ENCODE data around the gene FXYD1.
"Not testable (repeated sequence)": the region's sequence is repeated elsewhere in the genome, so short reads cannot be mapped to it uniquely, and the experiment has no call there.

The FXYD1 gene

DNA sequence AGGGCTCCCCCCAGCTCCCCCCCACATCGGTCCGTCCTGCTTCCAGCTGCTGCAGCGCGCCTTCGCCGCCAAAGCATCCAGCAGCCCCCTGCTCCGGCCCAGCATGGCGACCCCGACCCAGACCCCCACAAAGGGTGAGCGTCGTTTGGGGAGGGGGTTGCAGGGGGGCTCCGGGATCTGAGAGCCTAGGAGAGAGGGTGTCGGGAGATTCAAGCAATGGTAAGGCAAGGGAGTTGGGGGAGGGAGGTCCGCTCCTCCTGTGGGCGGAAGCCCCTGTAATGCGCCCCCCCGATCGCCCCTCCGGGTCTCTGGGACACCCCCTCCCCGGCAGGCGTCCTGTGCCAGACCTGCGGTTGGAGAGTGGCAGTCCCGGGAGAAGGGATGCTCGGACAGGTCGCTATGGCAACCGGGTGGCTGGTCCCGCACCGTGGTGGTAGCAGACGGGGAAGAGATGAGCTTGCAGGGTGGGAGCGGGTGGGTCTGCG, 4.6 kb downstream of the FXYD1 start, which contains the start of gene FXYD7:
TSS of gene FXYD7 (plus strand) at position 25 of the 485 bp plus-strand sequence. CDS start at position 104, 79 bp downstream.
- no peak for DNase-seq (ENCODE audit: low read depth in 3 of 3)

DNA sequence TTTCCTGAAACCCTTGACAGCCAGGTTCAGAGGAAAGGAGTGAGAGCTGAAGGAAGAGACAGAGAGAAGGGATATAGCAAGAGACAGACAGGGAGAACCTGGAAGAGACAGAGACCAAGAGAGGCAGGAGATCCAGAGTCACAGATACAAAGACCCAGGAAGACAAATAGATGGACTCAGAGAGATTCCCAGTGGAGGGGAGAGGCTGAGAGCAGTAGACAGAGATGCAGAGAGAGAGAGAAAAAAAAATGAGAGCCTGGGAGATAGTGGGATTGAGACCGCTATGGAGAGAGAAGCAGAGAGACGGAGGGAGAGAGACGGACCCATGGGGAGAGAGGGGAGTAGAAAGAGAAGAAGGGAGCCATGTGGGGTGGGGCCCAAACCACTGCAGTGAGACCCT, 5.2 kb downstream of the FXYD1 start:
- DNase-seq (ENCODE audit: low read depth in 3 of 3) = no peak

DNA sequence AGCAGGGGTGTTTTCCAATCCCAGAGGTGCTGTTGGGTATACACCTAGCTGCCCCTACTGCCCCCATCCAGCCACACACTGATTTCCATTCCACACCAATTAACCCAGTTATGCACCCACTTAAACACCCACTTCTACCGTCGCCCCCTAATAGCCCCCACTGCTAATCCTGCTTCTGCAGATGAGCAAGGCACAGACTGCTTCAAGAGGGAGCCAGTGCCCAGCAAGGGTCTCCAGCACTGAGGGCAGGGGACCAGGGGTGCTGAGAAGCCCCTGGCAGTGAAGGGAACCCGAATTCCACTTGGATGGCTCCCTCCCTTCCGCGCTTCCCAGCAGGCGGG, 5.6 kb downstream of the FXYD1 start:
- no peak for DNase-seq (ENCODE audit: low read depth in 3 of 3)

DNA sequence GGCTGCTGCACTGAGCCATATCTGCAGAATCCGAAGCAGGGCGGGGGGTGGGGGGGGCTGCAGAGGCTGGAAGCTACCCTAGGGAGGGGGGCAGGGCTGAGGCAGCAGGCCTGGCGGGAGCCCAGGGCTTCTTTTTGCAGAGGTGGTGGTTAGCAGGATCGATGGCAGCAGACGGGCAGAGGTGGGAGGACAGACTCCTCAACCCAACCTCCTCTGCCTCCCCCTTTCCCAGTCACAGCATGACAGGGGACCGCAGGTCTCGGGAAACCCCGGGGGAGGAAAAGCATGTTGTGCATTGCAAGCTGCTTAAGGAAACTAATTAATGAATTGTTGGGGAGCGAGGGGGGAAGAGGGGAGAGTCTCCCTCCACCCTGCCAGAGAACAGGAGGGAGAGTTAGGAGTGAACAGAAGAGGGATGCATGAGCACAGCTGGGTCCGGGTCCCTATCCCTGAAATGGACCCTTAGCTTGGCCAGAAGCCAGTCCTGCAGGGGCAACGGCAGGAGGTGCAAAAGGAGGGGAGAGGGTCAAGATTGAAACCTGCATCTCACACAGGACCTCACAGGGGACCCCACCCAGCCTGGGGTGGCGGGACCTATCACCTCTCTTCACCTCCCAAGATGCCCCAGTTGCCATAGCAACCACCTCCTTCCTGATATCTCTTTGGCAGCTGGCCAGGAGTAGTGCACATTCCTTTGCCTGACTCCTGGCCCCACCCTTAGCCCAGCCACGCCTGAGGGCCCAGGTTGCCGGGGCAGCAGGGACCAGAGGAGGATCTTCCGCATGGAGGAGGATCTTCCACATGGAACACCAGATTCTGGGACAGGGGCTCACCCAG, 6.2 kb downstream of the FXYD1 start:
- DNase-seq (ENCODE audit: low read depth in 3 of 3) = no peak

DNA sequence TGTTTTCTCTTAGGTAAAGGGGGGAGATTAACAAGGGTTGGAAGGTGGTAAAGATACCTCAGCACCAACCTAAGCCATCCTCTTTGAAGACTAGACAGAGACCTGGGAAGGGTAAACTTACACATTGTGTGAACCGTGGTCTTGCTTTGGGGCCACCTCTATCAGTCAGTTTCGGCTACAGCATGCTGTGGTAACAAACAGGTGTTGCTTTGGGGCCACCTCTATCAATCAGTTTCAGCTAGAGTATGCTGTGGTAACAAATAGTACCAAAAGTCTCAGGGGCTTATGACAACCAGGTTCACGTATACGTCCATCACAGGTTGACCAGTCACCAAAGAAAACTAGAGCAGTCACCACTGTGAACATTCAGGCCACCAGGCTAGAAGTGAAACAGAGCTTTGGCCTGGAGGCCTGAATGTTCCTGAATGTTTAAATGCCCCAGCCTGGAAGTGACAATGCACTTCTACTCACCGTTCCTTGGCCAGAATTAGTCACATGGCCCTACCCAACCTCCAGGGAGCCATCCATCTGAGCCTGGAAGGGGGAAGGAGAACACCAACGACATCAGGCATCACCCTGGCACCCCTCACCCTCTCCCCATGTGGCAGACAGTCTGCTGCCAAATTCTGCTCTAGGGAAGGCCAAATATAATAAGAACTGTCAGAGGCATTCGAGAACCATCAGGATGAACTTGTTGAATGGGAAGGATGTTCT, 8.3 kb downstream of the FXYD1 start:
- no peak for DNase-seq (ENCODE audit: low read depth in 3 of 3)

DNA sequence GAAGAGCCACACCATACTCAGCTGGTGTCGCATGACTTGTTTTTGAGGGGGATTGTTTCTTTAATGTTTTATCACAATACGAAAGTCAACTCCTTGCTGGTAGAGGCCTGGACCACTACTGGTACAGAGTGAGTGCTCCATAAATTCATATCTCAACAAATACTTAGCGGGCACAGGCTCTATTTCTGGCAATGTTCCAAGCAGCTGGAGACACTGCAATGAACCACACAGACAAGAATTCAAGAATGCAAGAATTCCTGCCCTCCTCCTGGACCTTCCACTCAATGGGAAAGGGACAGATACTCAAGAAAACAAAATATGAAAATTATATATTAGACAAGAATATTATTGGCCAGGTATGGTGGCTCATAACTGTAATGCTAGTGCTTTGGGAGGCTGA, 10.8 kb downstream of the FXYD1 start:
- DNase-seq (ENCODE audit: low read depth in 3 of 3) = no peak

DNA sequence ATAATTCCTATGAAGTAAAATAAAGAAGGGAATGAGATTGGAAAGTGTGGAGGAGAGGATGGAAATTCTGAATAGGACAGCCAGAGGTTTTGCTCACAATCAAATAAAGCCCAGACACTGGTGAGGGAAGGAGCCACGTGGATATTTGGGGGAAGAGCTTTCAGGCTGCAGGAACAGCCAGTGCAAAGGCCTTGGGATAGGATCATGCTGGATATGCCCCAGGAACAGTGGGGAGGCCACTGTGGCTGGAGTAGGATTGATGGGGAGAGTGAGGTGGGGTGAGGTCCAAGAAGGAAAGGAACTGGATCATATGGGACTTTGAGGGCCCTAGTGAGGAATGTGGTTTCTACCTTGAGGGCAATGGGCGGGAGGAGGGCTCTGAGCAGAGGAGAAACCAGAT, 11.8 kb downstream of the FXYD1 start:
- no peak for DNase-seq (ENCODE audit: low read depth in 3 of 3)

DNA sequence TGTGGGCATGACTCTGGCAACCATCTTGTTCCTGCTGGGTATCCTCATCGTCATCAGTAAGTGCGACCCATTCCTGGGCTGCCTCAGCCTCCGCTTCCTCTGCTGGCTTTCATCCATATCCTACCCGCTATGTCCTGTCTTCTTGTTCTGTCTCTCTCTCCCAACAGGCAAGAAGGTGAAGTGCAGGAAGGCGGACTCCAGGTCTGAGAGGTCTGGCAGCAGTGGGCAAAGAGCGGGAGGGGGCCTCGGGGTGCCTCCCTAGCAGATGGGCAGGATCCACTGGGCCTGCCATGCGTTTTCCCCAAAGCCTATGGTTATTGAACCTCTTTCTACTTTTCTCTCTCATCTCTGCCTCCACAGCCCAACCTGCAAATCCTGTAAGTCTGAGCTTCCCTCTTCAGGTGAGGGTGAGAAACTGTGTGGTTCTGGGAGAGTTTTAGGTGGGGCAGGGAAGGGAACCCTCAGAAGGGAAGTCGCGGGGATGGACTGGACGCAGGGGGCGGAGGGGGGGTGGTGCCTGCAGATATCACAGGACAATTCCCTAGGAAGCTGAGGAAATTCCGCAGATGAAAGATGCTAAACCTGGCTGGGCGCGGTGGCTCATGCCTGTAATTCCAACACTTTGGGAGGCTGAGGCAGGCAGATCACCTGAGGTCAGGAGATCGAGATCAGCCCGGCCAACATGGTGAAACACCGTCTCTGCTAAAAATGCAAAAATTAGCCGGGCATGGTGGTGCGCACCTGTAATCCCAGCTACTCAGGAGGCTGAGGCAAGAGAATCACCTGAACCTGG, 12.8 kb downstream of the FXYD1 start:
- no peak for DNase-seq (ENCODE audit: low read depth in 3 of 3)

DNA sequence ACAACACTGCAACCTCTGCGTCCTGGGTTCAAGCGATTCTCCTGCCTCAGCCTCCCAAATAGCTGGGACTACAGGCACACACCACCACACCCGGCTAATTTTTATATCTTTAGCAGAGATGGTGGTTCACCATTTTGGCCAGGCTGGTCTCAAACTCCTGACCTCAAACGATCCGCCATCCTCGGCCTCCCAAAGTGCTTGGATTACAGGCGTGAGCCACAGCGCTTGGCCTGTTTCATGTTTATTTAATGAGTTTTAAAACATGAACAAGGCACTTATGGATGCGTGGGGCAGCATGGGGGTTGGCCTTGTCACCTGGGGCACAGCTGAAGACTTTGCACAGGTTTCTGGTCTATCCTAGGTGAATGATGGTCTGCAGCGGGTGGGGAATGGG, 14.5 kb downstream of the FXYD1 start:
- DNase-seq (ENCODE audit: low read depth in 3 of 3) = not testable (repeated sequence)

DNA sequence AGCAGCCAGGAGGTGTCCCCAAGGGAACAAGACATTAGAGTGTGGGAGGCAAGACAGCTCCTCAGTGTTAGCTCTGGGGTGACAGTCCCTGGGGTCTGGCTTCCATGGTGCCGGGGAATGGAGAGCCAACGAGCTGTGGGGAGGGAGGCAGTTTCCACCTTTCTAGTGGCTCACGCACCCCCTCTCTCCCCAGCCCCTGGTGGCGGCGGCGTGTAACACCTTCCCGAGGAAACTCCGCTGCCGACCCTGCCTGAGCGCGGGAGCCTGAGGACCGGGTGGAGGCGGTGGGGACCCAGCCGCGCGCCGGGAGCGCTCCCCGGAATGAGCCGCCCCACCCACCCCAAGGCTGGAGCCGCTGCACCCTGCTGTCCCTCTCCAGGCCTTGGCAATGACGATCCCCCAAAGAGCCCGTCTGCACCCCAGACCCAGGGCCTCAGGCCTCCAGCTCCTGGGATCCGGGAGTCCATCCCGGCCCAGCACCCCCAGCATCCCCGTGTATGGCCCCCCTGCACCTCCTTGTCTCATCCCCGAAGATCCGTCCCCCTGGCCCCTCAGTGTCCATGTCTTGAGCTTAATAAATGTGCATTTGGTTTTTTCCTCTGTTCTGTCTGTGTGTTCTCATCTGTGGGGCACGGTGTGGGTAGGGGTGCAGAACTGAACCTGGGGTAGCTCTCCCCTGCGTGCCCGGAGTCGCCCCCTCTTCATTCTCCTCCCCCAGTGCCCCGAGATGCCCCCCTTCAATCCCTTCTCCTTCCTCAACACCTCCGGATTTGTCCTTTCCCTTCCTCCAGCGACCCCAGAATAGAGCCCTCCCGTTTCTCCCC, 15.3 kb downstream of the FXYD1 start:
- DNase-seq (ENCODE audit: low read depth in 3 of 3) = peak; percentile 66 to 81 (median 68)

DNA sequence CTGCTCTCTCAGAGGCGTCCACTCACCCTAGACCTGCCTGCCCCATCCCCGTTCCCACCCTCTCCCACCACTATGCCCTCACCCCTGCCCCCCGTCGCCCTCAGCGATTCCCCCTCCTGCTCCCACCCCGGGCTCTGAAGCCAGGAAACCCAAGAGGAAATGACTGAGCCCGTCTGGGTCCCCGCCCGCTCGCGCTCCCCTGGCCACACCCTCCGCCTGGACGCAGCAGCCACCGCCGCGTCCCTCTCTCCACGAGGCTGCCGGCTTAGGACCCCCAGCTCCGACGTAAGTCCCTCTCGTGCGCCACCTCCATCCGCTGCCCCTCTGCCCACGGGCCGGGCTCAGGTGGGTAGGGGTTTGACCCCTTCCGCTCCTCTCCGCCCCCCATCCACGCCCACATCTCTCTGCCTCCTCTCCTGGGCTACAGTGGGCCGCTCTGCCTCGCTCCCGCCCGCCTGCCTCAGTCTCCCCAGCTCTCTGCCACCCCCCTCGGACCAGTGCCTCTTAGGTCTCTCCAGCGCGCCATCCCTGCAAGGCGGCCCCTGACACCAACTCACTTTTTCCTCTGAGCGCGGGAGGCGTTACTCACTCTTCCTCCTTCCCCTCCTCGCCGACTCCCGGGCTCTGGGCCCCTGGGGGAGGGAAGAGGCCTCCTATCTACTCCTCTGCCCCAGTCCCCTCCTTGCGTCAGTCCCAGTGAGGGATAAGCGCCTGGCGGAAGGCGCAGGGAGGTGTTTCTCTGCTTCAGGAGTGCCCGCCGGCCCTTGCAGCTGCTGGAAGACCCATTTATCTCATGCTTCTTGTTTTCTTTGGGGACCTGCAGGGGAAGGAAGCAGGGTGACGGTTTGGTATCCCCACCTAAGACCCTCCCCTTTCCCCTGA, 16.1 kb downstream of the FXYD1 start, which contains the start of gene FXYD5:
TSS of gene FXYD5 (plus strand) at position 211 of the 882 bp plus-strand sequence. CDS start 816 bp downstream, outside the sequence.
- peak; percentile 72 to 88 (median 81) for DNase-seq (ENCODE audit: low read depth in 3 of 3)

DNA sequence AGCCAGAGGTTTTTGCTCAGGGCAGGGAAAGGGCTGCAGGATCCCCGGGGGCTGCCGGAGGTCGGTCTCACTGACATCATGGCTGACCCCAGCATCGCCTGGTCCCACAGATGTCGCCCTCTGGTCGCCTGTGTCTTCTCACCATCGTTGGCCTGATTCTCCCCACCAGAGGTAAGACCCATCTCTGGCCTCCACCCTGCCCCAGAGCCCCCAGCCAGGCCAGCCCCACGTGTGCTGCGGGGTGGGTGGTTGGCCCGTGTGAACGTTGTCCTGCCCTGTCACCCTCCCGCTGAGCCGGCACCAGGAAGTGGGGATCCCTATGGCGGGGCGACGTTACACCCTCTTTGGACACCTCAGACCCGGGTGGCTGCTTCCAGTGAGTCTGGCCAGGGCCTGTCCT, 16.8 kb downstream of the FXYD1 start:
- peak in 1 of 3 experiments; percentile 48 for DNase-seq (ENCODE audit: low read depth in 3 of 3)

DNA sequence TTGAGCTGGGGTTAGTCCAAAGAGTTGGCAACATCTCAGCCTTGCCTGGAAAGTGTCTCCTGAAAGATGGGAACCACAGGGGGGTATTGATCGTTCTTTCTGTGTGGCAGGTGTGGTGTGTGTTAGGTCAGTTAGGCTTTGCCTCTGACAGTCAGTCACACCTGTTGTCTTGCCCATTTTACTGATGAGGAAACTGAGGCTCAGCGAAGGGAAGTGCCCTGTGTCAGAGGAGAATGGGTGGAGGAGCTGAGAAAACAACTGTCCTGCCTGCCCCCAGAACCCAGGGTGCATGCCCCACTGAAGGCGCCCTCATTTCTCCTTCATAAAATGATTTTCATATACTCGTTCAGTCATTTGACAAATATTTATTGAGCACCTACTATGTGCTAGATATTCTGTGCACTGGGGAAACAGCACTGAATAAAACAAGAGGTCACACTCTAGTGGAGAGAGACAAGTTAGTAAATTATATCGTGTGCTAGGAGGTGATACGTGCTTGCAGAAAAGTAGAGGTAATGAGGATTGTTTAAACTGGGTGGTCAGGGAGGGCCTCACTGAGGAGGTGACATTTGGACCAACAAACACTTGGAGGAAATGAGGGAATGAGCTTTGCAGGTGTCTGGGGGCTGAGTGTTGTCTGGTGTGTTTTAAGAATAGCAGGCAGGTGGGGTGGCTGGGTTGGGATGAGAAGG, 17.5 kb downstream of the FXYD1 start:
- no peak for DNase-seq (ENCODE audit: low read depth in 3 of 3)

DNA sequence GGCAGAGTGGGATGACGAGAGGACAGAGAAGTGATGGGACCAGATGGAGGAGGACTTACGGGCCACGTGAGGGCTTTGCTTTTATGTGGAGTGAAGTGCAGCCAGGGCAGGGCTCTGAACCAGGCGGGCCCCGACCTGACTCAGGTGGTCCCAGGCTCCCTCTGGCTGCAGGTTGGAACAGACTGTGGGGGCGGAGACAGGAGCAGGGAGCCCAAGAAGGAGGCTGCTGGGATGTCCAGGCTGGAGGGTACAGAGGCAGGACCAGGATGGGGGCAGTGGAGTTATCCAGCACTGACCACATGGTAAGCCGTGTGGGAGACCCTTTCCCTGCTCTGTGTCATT, 18.0 kb downstream of the FXYD1 start:
- DNase-seq (ENCODE audit: low read depth in 3 of 3) = no peak

DNA sequence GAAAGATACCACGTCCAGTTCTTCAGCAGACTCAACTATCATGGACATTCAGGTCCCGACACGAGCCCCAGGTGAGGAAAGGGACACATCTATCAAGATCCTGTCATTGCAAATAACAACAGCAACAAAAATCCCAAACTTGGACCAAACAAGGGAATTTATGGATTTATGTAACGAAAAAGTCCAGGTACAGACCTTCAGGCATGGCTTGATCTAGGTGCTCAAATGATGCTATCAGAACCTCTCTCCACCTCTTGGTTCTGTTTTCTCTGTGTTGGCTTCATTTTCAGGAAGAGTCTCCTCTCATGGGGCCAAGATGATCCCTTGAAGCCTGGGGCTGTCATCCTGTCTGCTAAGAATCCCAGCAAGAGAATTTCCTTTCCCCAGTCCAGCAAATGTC, 18.8 kb downstream of the FXYD1 start:
- DNase-seq (ENCODE audit: low read depth in 3 of 3) = no peak

DNA sequence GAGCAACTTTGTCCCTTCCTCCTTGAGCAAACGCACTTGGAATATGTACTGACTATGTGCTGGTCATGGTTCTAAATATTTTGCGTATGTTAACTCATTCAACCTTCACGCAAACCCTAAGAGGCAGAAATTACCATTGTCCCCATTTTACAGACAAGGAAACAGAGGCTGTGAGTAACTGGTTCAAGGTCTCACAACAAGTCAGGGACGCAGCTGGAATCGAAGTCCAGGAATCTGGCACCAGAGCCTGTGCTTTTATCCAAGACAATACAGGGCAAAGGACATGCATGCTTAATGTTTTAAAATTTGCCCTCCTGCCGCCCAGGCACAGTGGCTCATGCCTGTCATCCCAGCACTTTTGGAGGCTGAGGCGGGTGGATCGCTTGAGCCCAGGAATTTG, 21.0 kb downstream of the FXYD1 start:
- no peak for DNase-seq (ENCODE audit: low read depth in 3 of 3)

DNA sequence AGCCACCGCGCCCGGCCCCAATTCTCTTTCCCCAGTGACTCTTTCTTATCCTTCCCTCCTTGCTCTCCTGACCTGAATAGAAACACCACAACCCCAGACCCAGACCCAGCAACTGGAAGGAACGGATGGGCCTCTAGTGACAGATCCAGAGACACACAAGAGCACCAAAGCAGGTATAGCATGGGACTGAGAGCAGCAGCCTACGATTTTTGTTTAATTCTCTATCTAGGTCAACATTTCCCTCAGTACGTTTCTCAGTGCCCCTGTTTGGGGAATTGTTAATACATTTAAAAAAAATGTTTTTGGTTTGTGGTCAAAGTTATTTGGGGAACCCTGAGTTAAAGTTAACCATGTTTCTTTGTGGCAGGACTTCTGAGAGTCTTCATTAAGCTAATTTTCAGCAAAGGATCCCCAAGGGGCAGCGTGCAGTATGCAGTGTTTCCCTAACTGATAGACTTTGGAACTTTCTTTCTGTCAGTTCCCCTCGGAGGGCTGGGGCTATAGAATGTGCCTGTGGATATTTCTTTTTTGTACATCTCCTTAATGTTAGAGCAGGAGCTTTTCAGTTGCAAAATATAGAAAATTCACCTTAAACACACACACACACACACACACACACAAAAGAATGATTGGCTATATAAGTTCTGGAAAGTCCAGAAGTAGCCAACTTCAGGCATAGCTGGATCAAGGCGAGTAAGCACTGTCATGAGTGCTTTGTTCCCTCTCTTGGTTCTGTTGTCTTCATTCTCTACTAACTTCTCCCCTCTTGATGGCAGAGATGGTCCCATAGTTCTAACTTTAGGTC, 22.2 kb downstream of the FXYD1 start:
- no peak for DNase-seq (ENCODE audit: low read depth in 3 of 3)

DNA sequence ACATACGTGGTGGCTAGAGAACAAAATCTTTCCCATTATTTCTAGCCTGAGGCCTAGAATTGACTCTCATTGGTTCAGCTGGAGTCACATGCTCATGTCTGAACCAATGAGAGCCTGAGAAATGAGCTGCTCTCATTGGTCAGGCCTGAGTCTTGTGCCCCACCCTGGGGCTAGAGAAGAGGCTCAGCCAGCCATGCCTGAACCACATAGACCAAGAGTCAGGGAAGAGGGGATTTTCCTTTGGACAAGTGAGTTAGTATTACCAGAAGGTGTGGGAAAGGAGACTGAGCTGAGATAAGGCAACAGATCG, 22.8 kb downstream of the FXYD1 start:
- DNase-seq (ENCODE audit: low read depth in 3 of 3) = no peak

Measured in stimulated activated CD4-positive, alpha-beta T cell treated with anti-CD3 and anti-CD28 coated beads, TNF-alpha, amount 100 ng/mL, for 24 hours (primary cell).